Progenitor cell of endocrine pancreas (in vitro differentiated cells): Measurements from ENCODE around the gene CEP112. TPM values are rescaled to one million over a fixed set of nuclear protein-coding genes. Genes with fewer than 3 reads are reported as not detected.

Experiments used
- DNase-seq: peaks from one replicate; pipeline ENCODE4 v3.0.0; 2021; ENCODE audit warnings: low spot score; ENCODE audit not compliant: unreplicated experiment
- H3K27ac Mint-ChIP-seq: 2 replicates; pipeline ENCODE4 v1.8.0; 2021; ENCODE audit warnings: mild to moderate bottlenecking, moderate library complexity, mixed read lengths
- H3K27me3 Mint-ChIP-seq: 2 replicates; pipeline ENCODE4 v1.8.0; 2021; ENCODE audit warnings: mixed read lengths
- H3K36me3 Mint-ChIP-seq: 2 replicates; pipeline ENCODE4 v1.8.0; 2022; ENCODE audit warnings: mixed read lengths; ENCODE audit not compliant: insufficient read depth
- H3K4me1 Mint-ChIP-seq: 2 replicates; pipeline ENCODE4 v1.8.0; 2021; ENCODE audit warnings: low read depth, mixed read lengths
- H3K4me3 Mint-ChIP-seq: 2 replicates; pipeline ENCODE4 v1.8.0; 2021; ENCODE audit warnings: low read depth, mild to moderate bottlenecking, moderate library complexity, mixed read lengths
- H3K9me3 Mint-ChIP-seq: 2 replicates; pipeline ENCODE4 v1.8.0; 2021; ENCODE audit warnings: low read depth, mixed read lengths
- total RNA-seq: library from RNA; stranded (reverse); gene quantifications from 2 replicates; pipeline ENCODE4 v1.2.1, GENCODE V29; 2021
- TF ChIP-seq, protein P1 (sequence below): fragments of 200-600 bp; sonication (generic); IDR thresholded peaks from one replicate; pipeline ENCODE4 v1.5.0; 2021; ENCODE audit warnings: antibody characterized with exemption, mild to moderate bottlenecking; ENCODE audit not compliant: unreplicated experiment

Gene CEP112
- total RNA-seq, 1 donor from 2014 or later = 24.3 TPM

DNA sequence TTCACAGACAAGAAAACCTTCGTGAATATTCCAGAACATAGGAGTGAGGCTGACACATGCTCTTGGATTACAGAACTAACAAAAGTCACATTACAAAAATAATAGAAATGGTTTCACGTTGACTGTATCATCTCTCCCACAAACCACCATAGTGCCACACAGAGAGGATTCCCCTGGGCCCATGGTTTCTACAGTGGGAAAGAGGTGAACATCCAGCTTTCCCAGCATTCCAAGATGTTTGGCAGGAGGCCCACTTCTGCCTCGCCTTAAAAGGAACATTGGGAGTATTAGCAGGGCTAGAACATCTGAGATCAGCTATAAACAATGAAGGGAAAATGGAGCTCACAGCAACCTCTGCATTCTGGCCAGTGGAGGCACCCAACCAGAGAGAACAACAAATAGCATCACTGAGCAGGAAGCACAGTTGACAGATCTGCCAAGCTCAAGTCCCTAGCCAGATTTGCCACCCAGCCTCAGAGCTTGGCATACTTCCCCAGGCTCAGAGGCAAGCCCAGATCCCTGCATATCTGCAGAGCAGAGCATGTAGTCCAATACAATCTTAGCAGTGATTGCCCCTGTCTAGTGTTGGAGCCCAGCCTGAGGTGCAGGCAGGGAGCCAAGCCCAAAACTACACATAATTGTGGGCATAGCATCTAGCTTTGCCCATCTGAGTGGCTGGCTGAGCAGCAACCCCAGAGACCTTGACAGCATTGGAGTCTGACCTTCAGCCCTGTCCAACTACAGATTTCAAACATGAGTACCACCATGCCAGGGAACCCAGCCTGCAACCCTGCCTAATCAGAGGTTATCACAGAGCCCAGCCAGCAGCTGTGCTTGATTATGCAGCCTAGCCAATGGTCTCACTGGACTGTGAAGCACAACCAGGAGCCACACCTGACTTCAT lies 260.4 kb downstream of the CEP112 start:
- TF ChIP-seq, protein P1, sequence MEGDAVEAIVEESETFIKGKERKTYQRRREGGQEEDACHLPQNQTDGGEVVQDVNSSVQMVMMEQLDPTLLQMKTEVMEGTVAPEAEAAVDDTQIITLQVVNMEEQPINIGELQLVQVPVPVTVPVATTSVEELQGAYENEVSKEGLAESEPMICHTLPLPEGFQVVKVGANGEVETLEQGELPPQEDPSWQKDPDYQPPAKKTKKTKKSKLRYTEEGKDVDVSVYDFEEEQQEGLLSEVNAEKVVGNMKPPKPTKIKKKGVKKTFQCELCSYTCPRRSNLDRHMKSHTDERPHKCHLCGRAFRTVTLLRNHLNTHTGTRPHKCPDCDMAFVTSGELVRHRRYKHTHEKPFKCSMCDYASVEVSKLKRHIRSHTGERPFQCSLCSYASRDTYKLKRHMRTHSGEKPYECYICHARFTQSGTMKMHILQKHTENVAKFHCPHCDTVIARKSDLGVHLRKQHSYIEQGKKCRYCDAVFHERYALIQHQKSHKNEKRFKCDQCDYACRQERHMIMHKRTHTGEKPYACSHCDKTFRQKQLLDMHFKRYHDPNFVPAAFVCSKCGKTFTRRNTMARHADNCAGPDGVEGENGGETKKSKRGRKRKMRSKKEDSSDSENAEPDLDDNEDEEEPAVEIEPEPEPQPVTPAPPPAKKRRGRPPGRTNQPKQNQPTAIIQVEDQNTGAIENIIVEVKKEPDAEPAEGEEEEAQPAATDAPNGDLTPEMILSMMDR = no peak
- Mint-ChIP-seq H3K9me3 (peaks cover 29% of the 10 kb centered on the region), H3K36me3 (peaks cover 23% of the 10 kb centered on the region), H3K27ac (no peak overlapping the region), H3K27me3 (no peaks in the 10 kb centered on the region), H3K4me1 (peaks cover 3% of the 10 kb centered on the region), H3K4me3 (no peak overlapping the region)
- no peak for DNase-seq

DNA sequence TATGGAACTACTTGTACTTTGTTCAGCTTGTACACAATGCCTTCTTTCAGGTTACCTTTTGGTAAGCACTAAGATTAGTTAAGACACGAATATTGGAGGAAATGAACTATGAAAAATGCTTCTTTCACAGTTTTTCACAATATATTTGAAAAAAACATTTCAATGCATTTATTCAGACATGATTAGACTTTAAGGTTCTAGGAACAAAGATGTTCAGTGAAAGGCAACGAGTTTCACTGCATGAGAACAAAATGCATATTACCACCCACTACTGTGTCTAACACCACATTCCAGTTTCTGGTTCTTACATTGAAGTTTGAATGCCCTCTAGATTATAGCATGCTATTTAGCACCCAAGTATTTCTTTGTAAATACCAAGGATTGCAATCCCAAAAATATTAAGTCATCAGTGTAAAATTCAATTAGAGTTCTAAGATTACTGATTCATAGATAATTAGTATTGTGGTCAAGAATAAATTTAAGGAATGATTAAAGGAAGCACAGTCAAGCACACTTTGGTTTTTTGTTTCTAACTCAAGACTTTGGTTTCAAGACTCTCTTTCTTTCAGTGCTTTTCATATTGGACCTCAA lies 261.7 kb downstream of the CEP112 start:
- H3K36me3 Mint-ChIP-seq = peaks cover 19% of the 10 kb centered on the region
- peaks cover 21% of the 10 kb centered on the region for H3K9me3 Mint-ChIP-seq
- peaks cover 3% of the 10 kb centered on the region for H3K4me1 Mint-ChIP-seq
- TF ChIP-seq, protein P1 = no peak
- no peaks in the 10 kb centered on the region for H3K27me3 Mint-ChIP-seq
- H3K4me3 Mint-ChIP-seq = no peak overlapping the region
- H3K27ac Mint-ChIP-seq = no peak overlapping the region
- no peak for DNase-seq

DNA sequence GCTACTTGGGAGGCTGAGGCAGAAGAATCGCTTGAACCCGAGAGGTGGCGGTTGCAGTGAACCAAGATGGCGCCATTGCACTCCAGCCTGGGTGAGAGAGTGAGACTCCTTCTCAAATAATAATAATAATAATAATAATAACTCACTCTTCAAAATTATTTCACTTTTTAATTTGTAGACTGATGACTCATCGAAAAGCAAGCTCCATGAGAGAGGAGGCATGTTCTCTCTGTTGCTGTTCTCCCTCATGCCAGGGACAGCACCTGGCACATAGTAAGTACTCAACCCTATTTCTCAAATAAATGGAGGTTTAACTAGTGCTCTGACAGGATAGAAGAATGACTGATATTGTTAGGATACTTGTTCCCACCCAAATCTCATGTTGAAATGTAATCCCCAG lies 265.3 kb downstream of the CEP112 start:
- Mint-ChIP-seq H3K9me3 (no peaks in the 10 kb centered on the region), H3K27me3 (no peaks in the 10 kb centered on the region), H3K27ac (no peak overlapping the region), H3K4me3 (no peak overlapping the region), H3K4me1 (peaks cover 3% of the 10 kb centered on the region), H3K36me3 (peaks cover 14% of the 10 kb centered on the region)
- no peak for DNase-seq
- TF ChIP-seq, protein P1 = no peak

DNA sequence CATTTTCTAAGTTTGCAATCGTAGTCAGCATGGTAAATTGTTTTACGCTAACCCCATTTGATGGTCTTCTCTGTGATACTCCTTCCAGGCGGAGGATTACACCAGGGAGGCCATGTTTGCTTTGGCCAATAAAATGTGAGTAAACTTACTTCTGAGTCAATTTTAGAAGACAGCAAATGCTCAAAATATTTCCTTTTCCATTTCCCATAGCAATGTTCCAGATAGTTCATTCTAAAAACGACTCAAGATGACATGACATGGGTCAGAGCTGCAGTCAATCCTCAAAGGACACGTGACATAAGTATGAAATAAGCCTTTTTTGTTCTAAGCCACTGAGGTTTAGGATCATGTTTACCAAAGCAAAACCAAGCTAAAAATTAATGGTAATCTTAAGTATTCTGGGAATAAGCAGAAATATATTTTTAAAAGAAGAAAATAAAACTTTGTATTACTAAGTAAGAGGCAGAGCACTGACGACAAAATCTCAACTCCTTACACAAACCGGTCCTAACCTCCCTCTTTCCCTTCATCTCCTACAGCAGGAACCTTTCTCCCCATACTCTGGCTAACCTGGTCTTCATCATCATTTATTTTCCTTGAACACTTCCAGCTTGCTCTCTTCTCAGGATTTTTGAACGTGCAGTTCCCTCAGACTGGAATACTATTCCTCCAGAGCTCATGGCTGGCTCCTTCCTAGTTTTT lies 266.2 kb downstream of the CEP112 start:
- Mint-ChIP-seq H3K27me3 (no peaks in the 10 kb centered on the region), H3K9me3 (no peaks in the 10 kb centered on the region), H3K27ac (no peak overlapping the region), H3K4me3 (no peak overlapping the region), H3K4me1 (peaks cover 10% of the 10 kb centered on the region), H3K36me3 (peaks cover 14% of the 10 kb centered on the region)
- TF ChIP-seq, protein P1 = no peak
- DNase-seq = no peak

DNA sequence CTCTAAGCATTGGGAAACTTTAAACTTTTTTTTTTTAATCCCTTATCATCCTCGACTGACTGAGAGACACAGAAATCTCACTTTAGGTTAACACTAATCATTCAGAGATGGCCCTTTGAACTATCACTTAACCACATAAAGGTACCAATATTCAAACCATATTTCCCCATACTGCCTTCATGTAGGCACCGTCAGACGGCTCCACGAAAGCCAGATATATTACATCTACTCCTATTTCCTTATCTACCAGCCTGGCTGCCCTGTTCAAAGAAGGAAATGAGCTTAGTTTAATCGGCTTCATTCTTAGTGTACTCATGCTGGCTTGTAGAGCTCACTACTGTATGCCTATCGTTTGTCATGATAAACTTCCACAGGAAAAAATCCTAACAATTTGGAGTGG lies 270.9 kb downstream of the CEP112 start:
- peaks cover 31% of the 10 kb centered on the region for H3K4me1 Mint-ChIP-seq
- TF ChIP-seq, protein P1 = no peak
- H3K4me3 Mint-ChIP-seq = no peak overlapping the region
- peak overlapping the region; percentile 8 for H3K27ac Mint-ChIP-seq
- no peaks in the 10 kb centered on the region for H3K27me3 Mint-ChIP-seq
- no peak for DNase-seq
- no peaks in the 10 kb centered on the region for H3K9me3 Mint-ChIP-seq
- peaks cover 6% of the 10 kb centered on the region for H3K36me3 Mint-ChIP-seq
